Hepatocyte (in vitro differentiated cells): ENCODE data around the gene GPR139. TPM values are rescaled to one million over a fixed set of nuclear protein-coding genes. Genes with fewer than 3 reads are reported as not detected.

Experiments used
- DNase-seq: peaks from one replicate; pipeline ENCODE4 v3.0.0-alpha.2; 2016; ENCODE audit warnings: low spot score
- H2AFZ ChIP-seq: fragments of 200-600 bp; sonication (generic); 2 replicates; pipeline ENCODE4 v1.6.0; 2016; ENCODE audit warnings: antibody characterized with exemption, mild to moderate bottlenecking
- H3K27ac ChIP-seq: fragments of 200-600 bp; sonication (generic); 2 replicates; pipeline ENCODE4 v1.5.1; 2016; ENCODE audit warnings: mild to moderate bottlenecking
- H3K27me3 ChIP-seq: fragments of 200-600 bp; sonication (generic); 2 replicates; pipeline ENCODE4 v1.6.1; 2016
- H3K36me3 ChIP-seq: fragments of 200-600 bp; sonication (generic); replicated peaks from 2 replicates; pipeline ENCODE4 v1.5.1; 2016; ENCODE audit warnings: low read depth; ENCODE audit not compliant: insufficient read depth
- H3K4me1 ChIP-seq: fragments of 200-600 bp; sonication (generic); 2 replicates; pipeline ENCODE4 v1.5.1; 2016; ENCODE audit warnings: mild to moderate bottlenecking, moderate library complexity; ENCODE audit not compliant: insufficient read depth
- H3K4me2 ChIP-seq: fragments of 200-600 bp; sonication (generic); 2 replicates; pipeline ENCODE4 v1.6.0; 2016
- H3K4me3 ChIP-seq: fragments of 200-600 bp; sonication (generic); 2 replicates; pipeline ENCODE4 v1.5.1; 2016; ENCODE audit warnings: mild to moderate bottlenecking
- H3K79me2 ChIP-seq: fragments of 200-600 bp; sonication (generic); 2 replicates; pipeline ENCODE4 v1.6.0; 2017; ENCODE audit warnings: mild to moderate bottlenecking
- H3K9me2 ChIP-seq: fragments of 200-600 bp; sonication (generic); replicated peaks from 2 replicates; pipeline ENCODE4 v1.6.0; 2017; ENCODE audit warnings: mild to moderate bottlenecking; ENCODE audit not compliant: insufficient read depth
- H3K9me3 ChIP-seq: fragments of 200-600 bp; sonication (generic); 2 replicates; pipeline ENCODE4 v1.5.1; 2016; ENCODE audit warnings: low read depth, mild to moderate bottlenecking
- H4K20me1 ChIP-seq: fragments of 200-600 bp; sonication (generic); 2 replicates; pipeline ENCODE4 v1.6.0; 2016; ENCODE audit warnings: mild to moderate bottlenecking; ENCODE audit not compliant: insufficient read depth, poor library complexity, severe bottlenecking
- CTCF ChIP-seq: fragments of 200-600 bp; sonication (generic); IDR thresholded peaks from 2 replicates; pipeline ENCODE4 v1.5.1; 2016; ENCODE audit warnings: antibody characterized with exemption, mild to moderate bottlenecking; ENCODE audit not compliant: poor library complexity
- EZH2 ChIP-seq: fragments of 200-600 bp; sonication (generic); IDR thresholded peaks from 2 replicates; pipeline ENCODE4 v1.6.1; 2016; ENCODE audit warnings: antibody characterized with exemption, mild to moderate bottlenecking, borderline replicate concordance
- EZH2phosphoT487 ChIP-seq: fragments of 200-600 bp; sonication (generic); IDR thresholded peaks from one replicate; pipeline ENCODE4 v1.6.1; 2018; ENCODE audit warnings: antibody characterized with exemption, mild to moderate bottlenecking, low read depth, moderate library complexity; ENCODE audit not compliant: unreplicated experiment, severe bottlenecking
- WGBS: methylation state at CpG from one replicate; pipeline ENCODE4 v1.1.6; 2016; ENCODE audit warnings: low lambda C conversion rate; ENCODE audit errors: missing lambda C conversion rate; 5-methylcytosine and 5-hydroxymethylcytosine counted together
- polyA plus RNA-seq: library from polyadenylated mRNA; unstranded; fragments of >200 nt; fragmentation: Nextera tagmentation; extraction: Ambion mirVana; gene quantifications from 2 replicates; pipeline ENCODE4 v1.2.1, GENCODE V29; 2016
- total RNA-seq: library from RNA; depleted of rRNA; stranded (reverse); fragments of >200 nt; gene quantifications from 2 replicates; pipeline ENCODE4 v1.2.3, GENCODE V29; 2014

The GPR139 gene
- total and polyA plus RNA-seq, 2 experiments from 2014 or later, result not detected

GRCh38 chr16:20051147-20051546 is 22.5 kb downstream of the GPR139 start:
- Histone ChIP-seq H3K4me3 (no peak overlapping the region), H3K36me3 (no peaks in the 10 kb centered on the region), H3K4me1 (no peaks in the 10 kb centered on the region), H3K79me2 (no peaks in the 10 kb centered on the region), H3K27ac (no peak overlapping the region), H3K27me3 (peaks cover 20% of the 10 kb centered on the region), H4K20me1 (no peaks in the 10 kb centered on the region), H3K9me3 (no peaks in the 10 kb centered on the region), H3K9me2 (no peaks in the 10 kb centered on the region), H3K4me2 (no peak overlapping the region), H2AFZ (no peak overlapping the region)
- no peak for DNase-seq
- WGBS, result 81% methylated on average over 7 of the region's 7 CpGs
- TF ChIP-seq CTCF (no peak), EZH2phosphoT487 (no peak)

- Histone ChIP-seq H3K4me2 (no peak overlapping the region), H3K4me1 (no peaks in the 10 kb centered on the region), H3K9me3 (no peaks in the 10 kb centered on the region), H2AFZ (no peak overlapping the region), H3K4me3 (no peak overlapping the region), H3K36me3 (no peaks in the 10 kb centered on the region), H3K79me2 (no peaks in the 10 kb centered on the region), H3K9me2 (no peaks in the 10 kb centered on the region), H4K20me1 (no peaks in the 10 kb centered on the region), H3K27ac (no peak overlapping the region), H3K27me3 (peaks cover 15% of the 10 kb centered on the region)
- DNase-seq, result no peak
- WGBS, result 67% methylated on average over 1 of the region's 1 CpG
- TF ChIP-seq EZH2phosphoT487, result no peak
- TF ChIP-seq EZH2, result no peak
- no peak for TF ChIP-seq CTCF
Observed at GRCh38 chr16:20049831-20050230, 23.9 kb downstream of the GPR139 start.

- no peak overlapping the region for H3K27ac ChIP-seq
- H3K4me1 ChIP-seq, result no peaks in the 10 kb centered on the region
- no peak overlapping the region for H3K4me3 ChIP-seq
- H3K9me3 ChIP-seq, result no peaks in the 10 kb centered on the region
- no peaks in the 10 kb centered on the region for H3K36me3 ChIP-seq
- H3K27me3 ChIP-seq, result peaks cover 4% of the 10 kb centered on the region
- H2AFZ ChIP-seq, result no peak overlapping the region
- no peaks in the 10 kb centered on the region for H3K9me2 ChIP-seq
- no peaks in the 10 kb centered on the region for H4K20me1 ChIP-seq
- no peak for DNase-seq
- no peak for TF ChIP-seq EZH2
- H3K79me2 ChIP-seq, result no peaks in the 10 kb centered on the region
- WGBS, result 91% methylated on average over 3 of the region's 3 CpGs
- H3K4me2 ChIP-seq, result no peak overlapping the region
Observed at GRCh38 chr16:20045886-20046285, 27.8 kb downstream of the GPR139 start.

- H3K27ac ChIP-seq, result no peak overlapping the region
- no peak overlapping the region for H2AFZ ChIP-seq
- no peak overlapping the region for H3K4me2 ChIP-seq
- H3K27me3 ChIP-seq, result peaks cover 4% of the 10 kb centered on the region
- H3K9me3 ChIP-seq, result no peaks in the 10 kb centered on the region
- no peaks in the 10 kb centered on the region for H3K9me2 ChIP-seq
- no peak overlapping the region for H3K4me3 ChIP-seq
- TF ChIP-seq EZH2, result no peak
- no peak for TF ChIP-seq CTCF
- no peak for TF ChIP-seq EZH2phosphoT487
- no peak for DNase-seq
- 68% methylated on average over 2 of the region's 2 CpGs for WGBS
- no peaks in the 10 kb centered on the region for H3K79me2 ChIP-seq
- no peaks in the 10 kb centered on the region for H3K4me1 ChIP-seq
- H3K36me3 ChIP-seq, result no peaks in the 10 kb centered on the region
- no peaks in the 10 kb centered on the region for H4K20me1 ChIP-seq
Observed at GRCh38 chr16:20042848-20043247, 30.8 kb downstream of the GPR139 start.
